HG02943 (cell line): ENCODE data around the gene HLA-DMB.
A peak's percentile ranks its signal among the peaks of the same experiment; 100 is the strongest.
"Not testable (repeated sequence)": the region's sequence is repeated elsewhere in the genome, so short reads cannot be mapped to it uniquely, and the experiment has no call there.

ENCODE experiments used
- ATAC-seq: cut with Tn5 transposase; IDR thresholded peaks from one replicate; pipeline ENCODE4 v1.9.1; 2021; ENCODE audit warnings: mild to moderate bottlenecking, low read depth, moderate library complexity; ENCODE audit not compliant: unreplicated experiment

The HLA-DMB gene

DNA sequence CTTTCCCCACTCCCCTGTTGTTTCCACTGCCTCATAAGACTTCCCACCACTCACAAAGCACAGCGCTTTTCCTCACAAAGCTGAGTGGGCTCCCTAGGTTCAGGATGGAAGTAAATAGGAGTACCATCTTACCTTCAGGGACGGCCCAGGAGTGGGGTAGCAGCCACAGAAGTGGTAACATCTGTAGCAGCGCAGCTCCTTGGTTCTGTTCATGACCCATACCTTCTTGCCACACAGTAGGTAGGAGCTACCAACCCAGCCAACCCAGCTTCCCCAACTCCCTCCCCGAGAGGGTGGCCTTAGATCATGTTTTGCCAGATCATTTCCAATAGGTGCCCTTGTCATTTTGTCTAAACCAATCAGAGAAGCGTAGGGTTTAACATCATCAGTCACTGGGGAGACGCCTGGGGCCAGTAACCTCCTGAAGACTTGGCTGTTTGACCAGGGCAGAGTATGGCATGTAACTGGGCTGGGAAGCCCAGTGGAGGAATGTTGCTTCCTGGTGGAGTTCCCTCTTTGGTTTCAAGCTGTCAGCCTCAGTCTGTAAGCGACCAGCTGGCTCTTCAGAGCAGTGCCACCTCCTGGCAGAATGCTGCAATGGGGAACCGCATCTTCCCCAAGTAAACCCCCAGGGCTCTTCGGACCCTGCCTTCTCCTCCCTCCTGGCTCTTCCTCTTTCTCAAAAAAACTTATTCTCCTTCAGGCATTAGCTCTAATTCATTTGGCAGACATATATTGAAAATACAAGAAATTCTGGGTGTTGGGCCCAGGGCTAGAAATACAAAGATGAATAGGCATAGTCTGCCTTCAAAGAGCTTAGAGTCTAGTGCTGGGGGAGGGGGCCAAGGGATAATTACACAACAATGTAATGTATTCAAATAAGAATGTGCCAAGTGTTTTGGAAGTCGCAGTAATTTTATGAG is 12.2 kb upstream of the HLA-DMB start, which contains the start of gene HLA-DMA:
Gene HLA-DMA, minus strand, starts transcription at position 281 of the 923 bp plus-strand sequence. Its CDS starts 61 bp downstream, at position 220.
- peak; percentile 91 for ATAC-seq

DNA sequence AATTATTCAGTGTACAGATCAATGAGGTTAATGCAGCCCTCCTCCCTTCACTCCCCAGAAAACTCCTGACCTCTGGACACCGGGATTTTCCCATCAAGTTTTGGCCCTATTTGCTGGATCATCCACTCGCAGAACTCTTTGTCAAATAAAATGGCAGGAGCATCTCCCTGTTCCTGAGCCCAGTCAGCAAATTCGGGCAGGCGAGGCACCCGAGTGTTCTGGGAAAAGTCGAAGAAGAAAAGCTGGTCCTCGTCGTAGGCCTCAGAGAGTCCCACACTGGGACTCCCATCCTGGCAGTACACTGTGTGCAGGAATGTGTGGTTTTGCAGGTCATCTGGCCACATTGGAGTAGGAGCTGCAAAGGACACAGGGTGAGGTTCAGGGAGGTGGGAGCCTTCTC is 9.6 kb upstream of the HLA-DMB start:
- ATAC-seq = no peak

DNA sequence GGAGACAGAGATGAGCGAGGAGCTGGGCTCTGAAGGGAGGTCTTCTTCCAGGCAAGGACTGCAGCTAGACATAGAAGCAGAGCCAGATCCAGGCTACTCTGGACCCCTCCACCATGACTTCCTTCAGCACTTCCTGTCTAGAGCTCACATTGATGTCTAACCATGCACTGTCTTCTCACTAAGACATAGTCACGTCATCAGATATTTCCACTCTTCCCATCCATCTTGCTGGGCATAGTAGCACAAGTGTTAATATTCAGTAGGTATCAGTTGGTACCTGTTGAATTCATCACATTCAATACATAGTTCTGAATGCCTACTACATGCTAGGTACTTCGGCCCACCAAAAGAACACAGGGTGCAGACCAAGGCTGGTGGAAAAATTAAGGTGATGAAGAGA is 9.2 kb upstream of the HLA-DMB start:
- ATAC-seq = no peak

DNA sequence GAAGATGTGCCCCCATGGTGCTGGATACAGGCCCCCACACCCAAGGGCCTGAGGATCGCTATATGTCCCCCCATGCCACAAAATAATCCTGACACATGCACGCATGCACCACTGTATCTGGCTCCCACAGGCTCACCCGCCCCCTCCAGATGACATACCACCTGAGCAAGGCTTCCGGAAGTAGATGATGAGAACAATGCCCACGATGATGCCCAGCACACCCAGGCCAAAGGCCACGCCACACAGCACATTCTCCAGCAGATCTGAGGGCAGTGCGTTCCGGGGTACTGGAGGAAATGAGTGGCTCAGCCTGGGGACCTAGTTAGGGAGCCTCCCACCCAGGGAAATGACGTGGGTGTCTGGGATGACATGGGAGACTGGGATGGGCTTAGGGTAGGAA is 8.3 kb upstream of the HLA-DMB start:
- ATAC-seq = no peak

DNA sequence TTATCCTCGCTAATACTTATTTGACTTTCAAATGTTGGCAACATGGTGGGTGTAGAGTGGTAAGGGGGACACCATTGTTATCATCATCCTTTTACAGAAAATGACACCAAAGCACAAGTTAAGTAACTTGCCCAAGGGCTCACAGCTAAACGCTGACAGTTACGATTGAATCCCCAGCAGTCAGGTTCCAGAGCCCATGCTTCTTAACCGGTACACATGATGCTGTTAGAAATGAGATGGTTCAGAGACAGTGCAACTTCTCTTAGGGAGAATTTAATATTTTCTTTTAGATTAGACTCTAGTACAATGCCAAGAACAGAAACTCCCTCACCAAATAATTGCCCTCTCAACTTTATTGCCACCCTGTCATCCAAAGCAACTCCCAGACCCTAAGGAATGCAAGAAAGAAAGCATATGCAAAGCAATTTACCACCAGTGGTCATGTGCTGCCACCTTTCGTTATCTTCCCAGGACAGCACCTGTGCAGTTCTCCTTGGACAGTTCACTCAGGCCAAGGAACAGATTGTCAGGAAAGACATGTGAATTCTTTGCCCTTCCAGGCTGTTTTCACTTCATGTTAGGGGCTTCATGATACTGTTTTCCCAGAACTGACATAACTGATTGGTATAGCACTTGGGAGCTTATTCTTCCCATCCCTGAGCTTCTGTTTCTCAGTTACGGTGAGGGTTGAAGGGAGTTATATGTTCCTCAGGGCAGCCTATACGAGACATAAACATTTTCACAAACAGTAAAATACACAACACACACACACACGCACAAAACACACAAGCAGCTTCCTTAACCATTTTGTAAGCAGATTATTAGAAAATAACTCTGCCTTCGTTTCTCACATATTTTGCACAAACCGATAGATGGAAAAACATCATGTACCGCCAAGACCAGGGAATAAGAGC is 7.0 kb upstream of the HLA-DMB start:
- no peak for ATAC-seq

DNA sequence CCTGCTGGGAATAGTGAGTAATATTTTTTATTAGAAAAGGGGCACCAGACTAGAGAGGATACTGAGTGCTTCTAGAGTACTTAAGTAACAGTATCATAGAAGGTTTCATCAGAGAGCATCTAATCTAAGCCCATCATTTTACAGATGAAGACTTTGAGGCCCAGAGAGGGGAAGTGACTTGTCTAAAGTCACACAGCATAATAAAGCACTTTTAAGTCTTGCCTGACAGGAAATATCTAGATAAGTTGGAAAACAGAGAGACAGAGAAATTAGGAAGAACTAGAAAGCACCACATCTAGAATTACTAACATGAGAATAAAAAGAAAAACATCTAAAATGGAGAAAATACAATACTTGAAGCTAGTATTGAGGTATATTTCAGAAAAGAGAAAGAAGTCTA is 6.1 kb upstream of the HLA-DMB start:
- ATAC-seq = no peak

GRCh38 chr6:32945953-32946352 is 5.1 kb upstream of the HLA-DMB start:
- ATAC-seq = no peak

DNA sequence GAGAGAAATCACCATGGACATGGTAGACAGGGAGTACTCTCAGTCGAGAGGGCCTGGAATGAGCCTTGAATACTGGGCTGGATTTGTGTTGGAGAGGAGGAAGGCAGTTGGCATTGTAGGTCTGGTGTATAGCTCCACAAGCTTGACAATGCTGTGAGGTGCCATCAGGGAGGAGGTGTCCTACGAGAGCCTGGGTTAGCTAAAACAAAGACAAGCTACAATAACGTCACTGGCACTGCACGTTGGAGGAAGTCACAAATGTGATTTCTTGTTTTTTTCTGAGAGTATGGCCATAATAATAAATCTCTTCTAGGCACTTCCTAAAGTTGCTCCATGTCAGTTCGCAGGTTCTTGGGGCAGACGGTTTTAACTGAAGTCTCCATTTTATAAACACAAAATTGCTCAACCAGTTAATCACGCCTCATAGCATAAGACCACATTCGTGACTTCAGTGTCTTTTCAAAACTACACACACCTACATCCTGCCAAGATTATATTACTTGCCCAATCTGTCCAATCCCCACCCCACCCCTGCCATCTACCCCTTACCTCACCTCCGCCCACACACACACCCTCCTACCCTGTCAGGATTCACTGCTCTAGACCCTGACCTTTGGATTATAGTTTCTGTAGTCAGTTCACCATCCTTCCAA is 4.4 kb upstream of the HLA-DMB start:
- ATAC-seq = no peak

- ATAC-seq = no peak
Measured at GRCh38 chr6:32943864-32944649, 3.2 kb upstream of the HLA-DMB start.

DNA sequence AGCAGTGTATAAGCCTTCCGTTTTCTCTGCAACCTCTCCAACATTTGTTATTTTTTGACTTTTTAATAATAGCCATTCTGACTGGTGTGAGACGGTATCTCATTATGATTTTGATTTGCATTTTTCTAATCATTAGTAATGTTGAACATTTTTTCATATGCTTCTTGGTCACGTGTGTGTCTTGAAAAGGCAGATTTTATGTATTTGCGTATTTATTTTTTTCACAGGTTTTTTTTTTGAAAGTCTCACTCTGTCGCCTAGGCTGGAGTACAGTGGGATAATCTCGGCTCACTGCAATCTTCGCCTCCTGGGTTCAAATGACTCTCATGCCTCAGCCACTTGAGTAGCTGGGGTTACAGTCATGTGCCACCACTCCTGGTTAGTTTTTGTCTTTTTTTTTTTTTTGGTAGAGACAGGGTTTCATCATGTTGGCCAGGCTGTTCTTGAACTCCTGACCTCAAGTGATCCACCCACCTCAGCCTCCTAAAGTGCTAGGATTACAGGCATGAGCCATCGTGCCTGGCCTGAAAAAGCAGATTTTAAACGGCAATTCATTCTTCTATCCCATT is 1.8 kb upstream of the HLA-DMB start:
- not testable (repeated sequence) for ATAC-seq

- peak; percentile 51 for ATAC-seq
Measured at GRCh38 chr6:32941214-32941768, 463 bp upstream of the HLA-DMB start.

DNA sequence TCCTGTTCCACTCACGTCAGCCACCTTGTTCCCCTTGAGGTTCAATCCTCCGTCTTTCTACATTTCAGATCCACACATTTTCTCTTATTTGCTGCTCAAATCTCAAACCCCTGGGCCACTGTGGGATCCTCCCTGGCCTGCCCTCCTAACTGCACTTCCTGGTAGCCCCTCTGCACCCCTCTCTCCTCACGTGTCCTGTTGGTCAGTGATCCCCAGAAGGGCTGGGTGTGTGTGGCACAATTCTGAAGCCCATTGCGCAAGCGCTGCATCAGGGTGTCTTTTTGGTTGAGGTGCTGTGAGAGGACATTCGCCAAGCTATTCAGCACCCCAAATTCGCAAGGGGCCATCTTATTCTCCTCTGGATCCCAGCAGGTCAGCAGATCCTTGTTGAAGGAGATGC is 2.3 kb downstream of the HLA-DMB start:
- ATAC-seq = no peak

DNA sequence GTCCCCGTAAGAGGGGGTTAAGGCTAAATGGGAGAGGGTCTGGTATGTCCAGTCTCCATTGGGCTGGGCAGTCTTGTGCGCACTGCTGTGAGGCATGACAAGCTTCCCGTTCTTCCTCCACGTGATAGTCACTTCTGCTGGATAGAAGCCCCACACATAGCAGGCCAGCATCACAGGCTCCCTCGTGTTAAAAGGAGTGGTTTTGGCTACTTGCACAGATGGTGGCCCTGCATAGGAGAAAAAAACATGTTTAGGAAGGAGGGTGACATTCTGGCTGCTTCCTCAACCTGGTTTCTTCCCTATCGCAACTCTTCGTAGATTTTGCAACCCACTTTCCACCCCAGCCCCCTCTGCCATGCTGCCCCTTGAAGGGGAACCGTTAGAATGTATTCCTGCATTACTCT is 3.6 kb downstream of the HLA-DMB start:
- ATAC-seq = no peak

- no peak for ATAC-seq
Measured at GRCh38 chr6:32936239-32937152, 4.3 kb downstream of the HLA-DMB start.

- no peak for ATAC-seq
Measured at GRCh38 chr6:32935551-32936238, 5.1 kb downstream of the HLA-DMB start.

- ATAC-seq = no peak
Measured at GRCh38 chr6:32933661-32934085, 7.2 kb downstream of the HLA-DMB start.

DNA sequence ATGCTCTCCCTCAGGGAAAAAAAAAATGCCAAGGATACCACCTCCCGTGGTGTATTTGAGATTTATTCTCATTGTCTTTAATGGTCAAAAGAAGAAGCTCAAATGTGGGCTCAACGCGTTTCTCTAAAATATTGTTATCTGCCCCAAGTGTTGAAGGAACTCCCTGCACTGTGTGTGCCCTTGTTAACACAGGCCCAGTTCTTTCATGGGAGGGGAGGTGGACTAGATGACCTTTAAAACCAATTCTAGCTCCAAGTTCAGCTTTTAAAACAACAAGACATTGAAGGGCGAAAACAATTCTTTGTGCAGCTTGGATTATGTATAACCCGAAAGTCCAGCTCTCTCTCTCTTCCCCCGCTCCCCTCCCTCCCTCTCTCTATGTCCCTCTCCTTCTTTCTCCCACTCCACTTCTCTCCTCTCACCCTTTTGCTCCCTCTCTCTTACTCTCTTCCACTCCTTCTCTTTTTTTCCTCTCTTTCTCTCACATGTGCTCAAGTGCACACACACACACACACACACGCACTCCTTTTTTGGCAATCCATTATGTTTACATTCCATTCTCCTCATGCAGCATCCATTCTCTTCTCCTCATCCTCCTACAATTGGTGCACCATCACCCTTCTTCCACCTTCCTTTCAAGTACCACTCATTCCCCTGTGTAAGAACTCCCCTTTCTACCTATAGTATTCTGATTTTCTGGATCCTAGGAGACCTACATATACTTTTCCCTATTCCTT is 8.5 kb downstream of the HLA-DMB start:
- no peak for ATAC-seq
